Urothelium cell line (cell line): ENCODE measurements around the gene EEA1.
A peak's percentile ranks its signal among the peaks of the same experiment; 100 is the strongest.
"Not testable (repeated sequence)": the region's sequence is repeated elsewhere in the genome, so short reads cannot be mapped to it uniquely, and the experiment has no call there.

Experiments
- DNase-seq: peaks from one replicate; pipeline ENCODE4 v3.0.0; 2011; ENCODE audit warnings: low spot score, mixed read lengths
- FAIRE-seq: peaks from 2 replicates; lab custom pipeline; 2011; peaks lifted over from hg19 to GRCh38; lab: Jason Lieb, UNC

Gene EEA1

DNA sequence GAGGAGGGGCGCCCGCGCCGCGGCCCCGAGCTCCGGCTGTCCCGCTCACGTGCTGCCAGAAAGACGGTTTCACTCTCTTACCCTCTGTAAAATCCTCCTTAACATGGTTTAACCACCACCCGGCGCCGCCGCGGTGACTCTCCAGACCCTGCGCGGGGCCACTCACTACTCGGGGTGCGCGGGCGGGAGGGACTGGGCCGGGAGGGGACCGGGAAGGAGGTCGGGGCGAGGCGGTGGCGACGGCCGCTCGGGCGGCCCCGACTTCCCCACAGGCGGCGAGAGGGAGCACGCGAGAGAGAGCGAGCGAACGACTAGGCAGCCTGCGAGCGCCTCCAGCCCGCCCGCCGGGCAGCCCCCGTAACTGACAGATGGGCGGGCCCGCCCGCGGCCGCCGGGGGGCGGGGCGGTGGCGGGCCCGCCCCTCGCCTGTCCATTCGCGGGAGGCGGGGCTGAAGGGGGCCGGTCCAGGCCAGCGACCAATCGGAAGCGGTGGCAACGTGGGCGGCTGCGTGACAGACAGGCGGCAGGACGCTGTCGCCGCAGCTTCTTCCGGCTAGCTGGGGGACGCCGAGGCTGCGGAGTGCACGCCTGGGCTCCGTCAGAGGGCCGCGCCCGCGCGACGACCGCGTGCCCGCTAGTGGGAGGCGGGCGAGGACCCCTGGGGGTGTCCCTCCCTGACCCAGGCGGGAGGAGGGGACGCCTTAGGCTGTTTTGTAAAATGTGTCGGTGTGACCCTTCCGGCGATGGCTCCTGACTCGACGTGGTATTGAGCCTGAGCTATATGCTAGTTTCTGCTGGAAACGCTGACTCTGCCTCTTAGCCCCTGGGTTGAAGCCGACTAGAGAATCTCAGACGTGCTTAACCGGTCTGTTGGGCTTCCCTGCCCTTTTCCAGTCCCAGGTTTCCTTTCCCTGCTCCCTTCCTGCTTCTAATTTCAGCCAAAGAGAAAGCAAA is at the start of gene EEA1:
Gene EEA1, minus strand, starts transcription at position 334 of the 954 bp plus-strand sequence. Its CDS starts 229 bp downstream, at position 105.
- DNase-seq (peak; percentile 96), FAIRE-seq (no peak)

DNA sequence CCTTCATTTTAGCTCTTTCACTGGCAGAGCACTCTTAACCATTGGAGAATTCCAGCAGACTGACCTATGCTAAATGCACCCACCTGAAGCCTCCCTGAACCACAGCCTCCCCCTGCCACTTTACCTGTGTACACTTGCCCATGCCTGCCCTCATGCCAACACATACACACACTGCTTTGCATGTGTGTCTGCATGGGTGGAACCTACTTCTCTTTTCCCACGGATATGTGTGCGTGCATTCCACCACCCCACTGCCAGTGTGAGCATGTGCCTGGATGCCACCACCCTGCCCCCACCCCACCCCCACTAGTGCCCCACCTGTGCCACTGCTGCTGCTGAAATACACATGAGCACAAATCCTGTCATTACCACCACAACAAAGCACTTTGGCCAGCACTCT is 49.5 kb upstream of the EEA1 start:
- FAIRE-seq = no peak
- no peak for DNase-seq

DNA sequence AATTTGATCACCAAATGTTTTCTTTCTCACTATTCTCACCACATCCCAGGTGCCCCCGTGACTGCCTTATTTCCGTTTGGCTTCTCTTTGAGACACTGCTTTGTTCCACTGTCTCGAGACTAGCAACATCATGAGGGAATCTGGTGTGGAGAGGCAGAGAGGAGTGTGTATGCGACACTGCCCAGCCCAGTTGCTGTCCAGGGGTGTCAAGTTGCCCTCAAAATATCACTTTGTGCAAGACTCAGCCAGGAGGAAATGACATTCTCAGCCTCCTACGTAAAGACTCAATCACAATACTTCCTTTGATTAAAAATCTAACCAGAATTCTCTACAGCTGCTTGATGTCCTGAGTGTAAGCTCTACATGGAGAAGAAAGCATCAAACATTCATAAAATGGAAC is 48.2 kb upstream of the EEA1 start:
- no peak for FAIRE-seq
- DNase-seq = no peak

DNA sequence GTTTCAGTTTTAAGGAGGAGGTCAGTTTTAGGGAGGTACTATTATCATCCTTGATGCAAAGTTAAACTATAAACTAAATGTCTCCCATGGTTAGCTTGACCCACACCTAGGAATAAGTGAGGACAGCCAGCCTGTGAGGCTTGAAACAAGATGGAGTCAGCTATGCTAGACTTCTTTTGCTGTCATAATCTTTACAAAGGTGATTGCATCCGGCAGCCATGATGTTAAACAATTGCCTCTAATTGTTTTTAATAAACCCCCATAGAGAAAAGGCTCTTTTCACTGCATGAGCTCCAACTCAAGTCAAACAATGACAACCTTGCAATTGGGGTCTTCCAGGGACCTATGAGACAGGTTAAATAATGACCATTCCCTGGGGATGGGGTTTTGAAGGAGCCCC is 45.7 kb upstream of the EEA1 start:
- DNase-seq (no peak), FAIRE-seq (no peak)

DNA sequence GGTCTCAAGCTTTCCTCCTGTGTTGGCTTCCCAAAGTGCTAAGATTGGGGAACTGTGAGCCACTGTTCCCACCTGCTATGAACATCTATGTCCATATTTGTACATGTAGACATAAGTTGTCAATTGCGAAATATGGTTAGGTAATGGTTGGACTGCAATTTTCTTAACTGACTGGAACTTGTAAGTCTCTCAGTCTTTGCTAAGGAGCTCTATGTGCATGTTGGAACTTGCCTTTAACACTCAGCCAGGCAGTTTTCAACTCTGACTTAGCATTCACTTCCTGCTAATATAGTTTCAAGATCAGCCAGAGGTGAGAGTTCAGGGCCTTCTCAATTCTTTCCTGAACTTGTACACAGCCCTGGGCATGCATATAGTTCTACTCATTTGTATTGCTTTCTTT is 44.5 kb upstream of the EEA1 start:
- FAIRE-seq (no peak), DNase-seq (no peak)

DNA sequence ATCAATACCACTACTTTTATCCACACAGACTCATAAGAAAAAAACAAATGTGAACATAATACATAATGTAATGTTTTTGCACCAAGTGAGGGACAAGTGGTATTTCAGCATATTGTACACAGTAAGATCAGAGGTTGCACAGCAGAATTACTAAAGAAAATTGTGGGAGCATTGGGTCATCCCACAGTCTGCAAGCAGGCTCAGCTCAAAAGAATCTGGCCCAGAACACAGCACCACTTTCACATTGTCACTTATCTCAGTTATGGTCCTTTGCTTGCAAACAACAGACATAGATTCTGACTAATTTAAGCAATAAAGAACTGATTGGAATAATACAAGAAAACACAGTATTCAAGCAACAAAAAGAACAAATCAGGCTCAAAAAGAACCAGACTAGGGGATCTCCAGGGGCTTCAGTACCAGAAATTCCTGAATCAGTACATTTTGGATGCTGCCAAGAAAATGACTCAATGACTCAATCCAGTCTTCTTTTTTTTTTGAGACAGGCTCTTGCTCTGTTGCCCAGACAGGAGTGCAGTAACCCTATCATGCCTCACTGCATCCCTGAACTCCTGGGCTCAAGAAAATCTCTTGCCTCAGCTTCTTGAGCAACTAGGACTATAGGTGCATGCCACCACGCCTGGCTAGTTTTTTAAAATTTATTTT is 42.9 kb upstream of the EEA1 start:
- DNase-seq (no peak), FAIRE-seq (no peak)

DNA sequence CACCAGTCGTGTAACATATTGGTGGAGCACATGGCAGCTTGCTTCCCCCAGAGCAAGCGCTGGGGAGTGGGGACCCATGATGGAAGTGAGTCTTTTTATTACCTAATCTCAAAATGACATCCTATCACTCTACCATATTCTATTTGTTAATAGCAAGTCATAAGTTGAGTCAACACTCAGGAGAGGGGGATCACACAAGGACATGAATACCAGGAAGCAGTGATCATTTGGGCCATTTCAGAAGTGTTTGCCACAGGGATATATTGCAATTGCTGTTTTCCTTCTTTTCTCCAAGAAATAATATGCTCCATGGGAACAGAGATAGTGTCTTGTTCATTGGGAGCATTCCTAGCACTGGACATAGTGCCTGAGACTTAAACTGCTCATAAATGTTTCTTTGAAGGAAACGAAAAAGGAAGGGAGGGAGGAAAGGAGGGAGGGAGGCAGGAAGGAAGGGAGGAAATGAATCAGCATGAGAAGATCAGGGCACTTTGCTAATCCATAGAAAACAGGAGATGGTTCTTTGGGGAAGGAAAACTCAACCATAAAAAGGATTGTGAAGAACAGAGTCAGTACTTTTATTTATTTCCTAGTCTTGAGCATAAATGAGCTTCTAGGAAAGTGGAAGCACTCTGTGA is 39.2 kb upstream of the EEA1 start:
- FAIRE-seq (no peak), DNase-seq (no peak)

DNA sequence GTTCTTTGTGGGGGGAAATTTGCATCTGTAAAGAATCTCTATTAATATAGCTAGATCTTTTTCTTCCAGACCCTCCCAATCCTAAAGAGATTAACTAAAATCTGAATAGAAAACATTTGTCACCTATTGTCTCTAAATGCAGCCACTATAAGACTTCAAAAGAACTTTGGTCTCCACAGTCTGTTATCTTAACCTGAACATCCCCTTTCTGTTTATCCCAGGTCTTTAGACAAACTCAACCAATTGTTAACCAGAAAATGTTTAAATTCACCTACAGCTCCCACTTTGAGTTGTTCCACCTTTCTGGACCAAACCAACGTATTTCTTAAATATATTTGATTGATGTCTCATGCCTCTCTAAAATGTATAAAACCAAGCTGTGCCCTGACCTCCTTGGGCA is 35.3 kb upstream of the EEA1 start:
- DNase-seq, FAIRE-seq: not testable (repeated sequence)

DNA sequence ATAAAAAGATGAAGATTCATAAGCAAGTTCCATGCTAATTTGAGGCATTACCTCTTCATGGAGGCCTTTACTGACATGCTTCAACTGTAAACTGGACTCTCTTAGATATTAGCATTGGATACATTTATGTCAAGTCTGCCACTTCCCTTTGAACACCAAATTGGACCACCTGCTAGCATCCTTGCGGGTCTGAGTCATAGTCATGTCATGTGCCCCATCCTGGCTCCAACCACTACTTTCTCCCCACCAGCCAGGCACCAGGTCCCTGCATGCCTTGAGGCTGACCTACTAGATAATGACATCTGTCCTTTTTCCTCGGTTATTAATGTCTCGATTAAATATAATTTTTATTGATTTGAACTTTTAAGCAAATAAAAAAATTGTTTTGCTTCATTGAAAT is 32.9 kb upstream of the EEA1 start:
- peak; percentile 70 for DNase-seq
- no peak for FAIRE-seq

DNA sequence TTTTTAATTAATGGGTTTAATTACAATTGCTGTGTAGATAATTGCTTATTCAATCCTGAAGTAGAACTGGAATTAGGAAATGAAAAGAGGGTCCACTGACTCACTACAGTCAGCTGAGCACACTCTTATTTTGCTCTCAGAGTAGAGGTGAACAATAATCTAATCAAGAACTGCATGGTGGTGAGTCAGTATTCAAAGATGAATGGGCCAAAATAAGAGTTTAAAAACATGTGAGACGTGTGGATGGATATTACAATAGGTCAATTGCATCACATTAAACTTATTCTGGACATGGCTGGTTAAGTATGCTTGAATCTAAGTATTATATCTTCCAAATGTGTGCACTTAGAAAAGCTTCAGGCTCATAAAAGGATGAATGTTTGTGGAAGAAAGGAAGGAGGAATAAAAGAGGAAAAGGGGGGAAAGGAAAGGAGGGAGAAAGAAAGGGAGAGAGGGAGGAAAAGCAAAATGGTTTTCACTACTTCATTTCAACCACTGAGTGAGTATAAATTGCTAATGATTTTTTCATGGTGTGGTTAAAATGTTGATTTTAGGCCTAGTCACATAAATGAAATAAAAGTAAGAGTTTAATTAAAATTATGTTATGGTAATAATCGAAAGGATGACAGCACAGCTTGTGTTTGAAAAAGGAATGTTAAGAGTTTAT is 27.0 kb upstream of the EEA1 start:
- no peak for FAIRE-seq
- no peak for DNase-seq

DNA sequence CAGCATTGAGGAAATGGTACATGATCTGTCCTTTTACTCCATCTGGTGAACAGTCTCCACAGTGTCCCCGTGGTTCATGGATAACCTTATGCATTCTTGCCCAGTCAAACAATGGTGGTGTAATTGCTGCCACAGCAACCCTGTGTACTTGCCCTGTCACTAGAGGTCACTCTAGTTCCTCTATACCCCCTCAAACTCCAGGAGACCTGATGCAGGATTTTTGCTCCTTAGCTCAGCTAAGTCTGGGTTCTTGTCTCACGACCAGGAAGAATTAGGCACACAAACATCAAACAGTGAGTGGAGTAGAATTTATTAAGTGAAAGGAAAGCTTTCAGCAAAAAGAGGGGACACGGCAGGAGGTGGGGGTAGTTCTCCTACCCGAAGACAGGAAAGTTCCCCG is 24.7 kb upstream of the EEA1 start:
- FAIRE-seq = no peak
- DNase-seq = no peak

DNA sequence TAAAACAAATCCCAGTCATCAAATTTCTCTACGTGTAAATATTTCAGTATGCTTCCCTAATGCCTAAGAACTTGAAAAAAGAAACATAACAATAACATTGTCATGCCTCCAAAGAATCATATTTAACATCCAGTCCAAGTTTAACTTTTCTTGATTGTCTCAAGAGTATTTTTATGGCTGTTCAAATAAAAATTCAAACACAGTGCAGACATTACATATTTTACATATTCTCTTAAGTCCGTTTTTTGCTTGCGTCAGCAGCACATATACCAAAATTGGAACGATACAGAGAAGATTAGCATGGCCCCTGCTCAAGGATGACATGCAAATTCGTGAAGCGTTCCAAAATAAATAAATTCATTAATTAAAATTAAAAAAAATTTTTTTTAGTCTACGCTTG is 23.3 kb upstream of the EEA1 start:
- DNase-seq (no peak), FAIRE-seq (no peak)

DNA sequence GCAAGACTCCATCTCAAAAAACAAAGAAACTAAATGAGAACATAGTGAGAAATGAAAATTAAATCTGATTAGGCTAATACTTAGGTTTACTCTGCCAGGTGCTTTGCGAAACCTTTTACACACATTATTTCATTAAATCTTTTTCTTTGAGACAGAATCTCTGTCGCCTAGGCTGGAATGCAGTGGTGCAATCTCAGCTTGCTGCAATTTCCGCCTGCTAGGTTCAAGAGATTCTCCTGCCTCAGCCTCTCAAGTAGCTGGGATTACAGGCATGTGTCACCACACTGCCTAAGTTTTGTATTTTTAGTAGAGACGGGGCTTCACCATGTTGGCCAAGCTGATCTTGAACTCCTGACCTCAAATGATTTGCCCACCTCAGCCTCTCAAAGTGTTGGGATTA is 21.9 kb upstream of the EEA1 start:
- FAIRE-seq (no peak), DNase-seq (no peak)

DNA sequence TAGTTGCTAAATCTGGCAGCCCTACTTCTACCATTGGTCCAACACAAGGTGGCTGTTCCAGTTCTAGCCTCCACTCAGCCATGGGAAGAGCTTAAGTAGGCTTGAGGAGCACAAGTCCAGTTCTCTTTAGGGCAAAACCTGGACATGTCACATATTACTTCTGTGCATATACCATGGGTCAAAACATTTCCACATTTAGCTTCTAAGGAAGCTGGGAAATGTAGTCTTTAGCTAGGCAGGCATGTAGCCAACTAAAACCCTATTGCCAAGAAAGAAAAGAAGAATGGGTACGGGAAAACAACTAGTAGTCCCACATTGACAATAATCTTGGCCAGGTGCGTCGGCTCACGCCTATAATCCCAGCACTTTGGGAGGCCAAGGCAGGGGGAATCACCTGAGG is 20.9 kb upstream of the EEA1 start:
- DNase-seq (no peak), FAIRE-seq (no peak)

DNA sequence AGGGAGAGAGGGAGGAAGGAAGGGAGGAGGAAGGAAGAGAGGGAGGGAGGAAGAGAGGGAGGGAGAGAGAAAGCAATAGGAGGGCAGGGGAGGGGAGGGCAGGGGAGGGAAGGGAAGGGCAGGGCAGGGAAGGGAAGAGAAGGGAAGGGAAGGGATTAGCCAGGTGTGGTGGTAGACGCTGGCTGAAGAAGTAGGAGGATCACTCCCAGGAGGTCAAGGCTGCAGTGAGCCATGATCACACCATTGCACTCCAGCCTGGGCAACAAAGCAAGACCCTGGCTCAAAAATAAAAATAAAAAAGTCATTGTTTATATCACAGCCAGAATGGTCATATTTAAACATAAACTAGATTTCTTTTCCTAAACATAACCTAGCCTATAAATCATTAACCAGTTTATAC is 20.4 kb upstream of the EEA1 start:
- no peak for DNase-seq
- FAIRE-seq = no peak

DNA sequence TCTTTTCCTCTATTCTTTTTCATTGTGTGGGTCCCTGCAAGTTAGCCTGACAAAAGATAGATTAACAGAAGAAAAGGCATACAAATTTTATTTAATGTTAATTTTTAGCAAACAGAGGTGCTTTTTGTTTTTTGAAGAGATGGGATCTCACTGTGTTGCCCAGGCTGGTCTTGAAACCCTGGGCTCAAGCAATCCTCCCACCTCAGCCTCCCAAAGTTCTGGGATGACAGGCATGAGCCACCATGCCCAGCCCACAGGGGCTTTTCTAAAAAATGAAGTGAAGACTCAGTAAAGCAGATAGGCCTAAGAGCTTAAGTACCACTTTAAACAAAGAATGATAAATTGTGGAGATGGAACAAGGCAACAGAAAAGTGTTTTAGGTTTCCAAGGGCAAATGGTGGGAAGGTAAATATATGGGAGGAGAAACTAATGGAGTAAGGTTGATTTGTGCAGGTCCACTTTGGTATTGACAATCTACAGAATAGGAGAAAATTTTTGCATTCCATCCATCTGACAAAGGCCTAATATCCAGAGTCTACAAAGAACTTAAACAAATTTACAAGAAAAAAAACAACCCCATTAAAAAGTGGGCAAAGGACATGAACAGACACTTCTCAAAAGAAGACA is 18.6 kb upstream of the EEA1 start:
- DNase-seq (no peak), FAIRE-seq (no peak)

DNA sequence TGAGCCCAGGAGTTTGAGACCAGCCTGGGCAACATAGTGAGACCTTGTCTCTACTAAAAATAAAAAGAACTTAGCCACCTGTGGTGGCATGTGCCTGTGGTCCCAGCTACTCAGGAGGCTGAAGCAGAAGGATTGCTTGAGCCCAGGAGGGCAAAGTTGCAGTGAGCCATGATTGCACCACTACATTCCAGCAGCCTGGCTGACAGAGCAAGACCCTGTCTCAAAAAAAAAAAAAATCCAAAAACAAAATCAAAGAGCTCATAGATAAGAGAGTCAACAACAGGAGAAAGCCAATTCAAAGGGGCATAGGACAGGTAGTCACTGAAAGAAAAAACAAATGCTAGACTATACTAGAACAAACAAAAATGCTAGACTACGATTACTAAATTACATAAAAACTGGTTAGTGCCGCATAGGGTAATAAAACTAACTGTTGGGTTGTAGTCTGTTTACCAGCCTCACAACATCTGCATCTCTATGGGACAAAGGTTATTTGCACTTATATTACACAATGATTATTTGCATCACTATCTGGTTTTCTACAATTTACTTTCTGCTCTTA is 16.6 kb upstream of the EEA1 start:
- FAIRE-seq (no peak), DNase-seq (no peak)

DNA sequence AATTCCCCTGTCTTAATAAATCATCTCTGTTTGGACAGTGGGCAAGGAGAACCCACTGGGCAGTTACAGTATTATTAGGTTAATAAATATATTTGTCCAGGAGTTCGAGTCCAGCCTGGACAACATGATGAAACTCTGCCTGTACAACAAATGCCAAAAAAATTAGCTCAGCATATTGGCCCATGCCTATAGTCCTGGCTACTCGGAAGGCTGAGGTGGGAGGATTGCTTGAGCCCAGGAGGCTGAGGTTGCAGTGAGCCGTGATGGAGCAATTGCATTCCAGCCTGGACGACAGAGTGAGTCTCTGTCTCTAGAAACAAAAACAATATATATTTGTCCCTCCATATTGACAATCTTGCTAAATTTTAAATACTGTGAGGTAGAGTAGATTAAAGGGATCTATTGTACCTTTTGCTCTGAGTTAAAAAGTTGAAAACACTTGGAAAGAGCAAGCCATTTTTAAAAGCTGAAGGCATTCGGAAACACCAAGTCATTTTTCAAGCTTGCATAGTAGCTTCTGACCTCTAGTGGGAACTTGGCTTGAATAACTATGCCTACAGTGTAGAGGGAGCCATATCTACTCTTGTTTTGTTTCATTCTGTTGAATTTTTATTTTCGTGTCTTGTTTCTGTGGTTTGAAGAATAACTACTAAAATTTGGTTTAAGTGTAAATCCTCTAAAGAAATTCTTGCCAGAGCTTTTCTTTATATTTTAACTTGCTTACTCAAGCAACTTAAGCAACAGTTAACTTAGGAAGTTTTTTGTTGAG is 14.6 kb upstream of the EEA1 start:
- FAIRE-seq = no peak
- no peak for DNase-seq

DNA sequence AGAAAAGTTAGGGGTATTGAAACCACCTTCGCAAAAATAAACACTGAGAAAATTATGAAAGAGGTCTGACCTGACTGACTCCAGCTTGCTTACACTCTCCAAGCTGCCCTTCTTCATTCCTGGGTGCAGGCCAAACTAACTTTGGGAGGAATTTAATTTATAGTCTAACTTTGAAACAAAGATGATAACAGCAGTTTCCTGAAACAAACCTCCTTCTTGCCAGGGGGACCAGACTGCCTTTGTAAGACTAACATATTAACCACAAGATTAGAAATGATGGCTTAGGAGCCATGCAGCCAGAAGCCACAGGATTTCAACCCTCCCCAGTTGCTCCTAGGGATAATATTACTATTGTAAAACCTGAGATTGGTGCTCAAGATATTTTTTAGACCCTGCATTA is 13.8 kb upstream of the EEA1 start:
- no peak for DNase-seq
- FAIRE-seq = no peak

DNA sequence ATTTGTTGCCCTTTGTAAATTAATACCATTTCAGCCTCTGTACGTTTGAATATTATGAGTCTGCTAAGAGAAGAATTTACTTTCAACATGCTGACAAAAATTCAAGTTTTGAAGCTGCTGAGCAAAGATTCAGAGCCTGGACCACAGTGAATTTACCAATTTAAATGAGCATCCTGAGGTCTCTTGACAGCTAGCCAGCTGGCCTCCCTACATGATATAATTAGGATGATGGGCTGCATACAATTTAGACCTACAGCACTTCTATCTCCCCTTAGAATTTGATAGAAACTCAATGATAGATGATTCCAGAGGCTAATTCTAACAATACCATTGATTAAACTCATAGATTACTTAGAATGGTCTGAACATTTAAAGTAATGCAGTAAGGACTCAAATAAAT is 10.0 kb upstream of the EEA1 start:
- no peak for DNase-seq
- FAIRE-seq = no peak
